Fibroblast of mammary gland (primary cell): ENCODE results near the gene CHCHD3.
A peak's percentile ranks its signal among the peaks of the same experiment; 100 is the strongest.

ENCODE experiments used
- DNase-seq: peaks from one replicate; pipeline ENCODE4 v3.0.0-alpha.2; 2010; ENCODE audit warnings: low read depth
- H3K4me3 ChIP-seq: 2 replicates; pipeline ENCODE4 v1.5.1; 2011; ENCODE audit warnings: low read depth, mild to moderate bottlenecking, low read length, moderate library complexity; ENCODE audit not compliant: control insufficient read depth
- CTCF ChIP-seq: conservative IDR thresholded peaks from 2 replicates; pipeline ENCODE4 v1.5.1; 2011; ENCODE audit warnings: low read depth, low read length, inconsistent platforms; ENCODE audit not compliant: control insufficient read depth, insufficient read depth

Gene CHCHD3

GRCh38 chr7:132779164-132779563, 302.7 kb downstream of the CHCHD3 start:
- no peak overlapping the region for H3K4me3 ChIP-seq
- no peak for DNase-seq
- TF ChIP-seq CTCF, result no peak

- no peak for TF ChIP-seq CTCF
- no peak for DNase-seq
These were observed 303.1 kb downstream of the CHCHD3 start for GRCh38 chr7:132778761-132779160.

GRCh38 chr7:132777956-132778355, 303.9 kb downstream of the CHCHD3 start:
- H3K4me3 ChIP-seq, result no peak overlapping the region
- no peak for DNase-seq
- no peak for TF ChIP-seq CTCF

More at GRCh38 chr7:132778761-132779160, 303.1 kb downstream of the CHCHD3 start:
- no peak overlapping the region for H3K4me3 ChIP-seq

- DNase-seq, result no peak
- H3K4me3 ChIP-seq, result no peak overlapping the region
These were observed 304.5 kb downstream of the CHCHD3 start for GRCh38 chr7:132777414-132777813.

GRCh38 chr7:132776048-132776620, 305.8 kb downstream of the CHCHD3 start:
- H3K4me3 ChIP-seq, result no peak overlapping the region
- TF ChIP-seq CTCF, result no peak
- DNase-seq, result no peak

More at GRCh38 chr7:132777414-132777813, 304.5 kb downstream of the CHCHD3 start:
- TF ChIP-seq CTCF, result no peak

GRCh38 chr7:132773527-132773956, 308.3 kb downstream of the CHCHD3 start:
- no peak for TF ChIP-seq CTCF
- H3K4me3 ChIP-seq, result no peak overlapping the region
- peak; percentile 87 for DNase-seq
